ENCODE measurements around the gene FST. TPM values are rescaled to one million over a fixed set of nuclear protein-coding genes. Genes with fewer than 3 reads are reported as not detected.

FST gene
- total RNA-seq, 1 donor from 2014 or later = 0.15 TPM

DNA sequence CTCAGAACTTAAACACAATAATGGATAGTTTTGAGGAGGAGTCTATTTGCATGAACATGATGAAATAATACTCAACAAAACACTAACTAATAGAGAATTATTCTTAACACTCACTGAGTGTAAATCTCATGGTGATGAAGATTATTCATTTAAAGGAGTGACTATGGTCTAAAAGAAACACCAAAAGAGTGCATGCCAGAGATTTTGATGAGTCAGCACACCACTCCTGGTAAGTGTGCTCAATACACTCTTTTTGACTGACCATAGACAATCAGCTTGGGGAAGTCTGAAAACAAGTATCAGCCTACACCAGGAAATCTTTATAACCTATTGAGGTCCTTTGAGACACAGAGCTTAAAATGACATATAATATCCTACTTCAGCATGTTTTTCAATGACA lies 6.8 kb upstream of the FST start:
- DNase-seq (ENCODE audit: low read depth) = no peak

- DNase-seq (ENCODE audit: low read depth) = no peak
These were observed 5.1 kb upstream of the FST start for GRCh38 chr5:53475320-53475719.

DNA sequence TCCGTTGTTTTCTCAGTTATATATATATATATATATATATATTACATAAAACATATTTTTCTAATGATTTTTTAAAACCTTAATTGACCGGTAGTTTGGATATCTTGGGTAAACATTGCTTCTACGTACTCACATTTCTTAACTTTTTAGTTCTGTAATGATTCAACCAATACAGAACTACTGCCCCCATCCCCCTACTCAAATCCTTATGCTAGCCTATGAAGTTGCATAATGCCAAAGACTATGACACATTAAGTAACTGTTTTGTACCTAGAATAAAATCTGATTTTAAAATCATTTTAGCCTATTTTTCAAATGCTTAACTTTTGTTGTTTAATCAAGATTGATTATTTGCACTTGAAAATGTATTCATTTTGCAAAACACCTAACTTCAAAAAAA lies 4.4 kb upstream of the FST start:
- DNase-seq (ENCODE audit: low read depth) = no peak

DNA sequence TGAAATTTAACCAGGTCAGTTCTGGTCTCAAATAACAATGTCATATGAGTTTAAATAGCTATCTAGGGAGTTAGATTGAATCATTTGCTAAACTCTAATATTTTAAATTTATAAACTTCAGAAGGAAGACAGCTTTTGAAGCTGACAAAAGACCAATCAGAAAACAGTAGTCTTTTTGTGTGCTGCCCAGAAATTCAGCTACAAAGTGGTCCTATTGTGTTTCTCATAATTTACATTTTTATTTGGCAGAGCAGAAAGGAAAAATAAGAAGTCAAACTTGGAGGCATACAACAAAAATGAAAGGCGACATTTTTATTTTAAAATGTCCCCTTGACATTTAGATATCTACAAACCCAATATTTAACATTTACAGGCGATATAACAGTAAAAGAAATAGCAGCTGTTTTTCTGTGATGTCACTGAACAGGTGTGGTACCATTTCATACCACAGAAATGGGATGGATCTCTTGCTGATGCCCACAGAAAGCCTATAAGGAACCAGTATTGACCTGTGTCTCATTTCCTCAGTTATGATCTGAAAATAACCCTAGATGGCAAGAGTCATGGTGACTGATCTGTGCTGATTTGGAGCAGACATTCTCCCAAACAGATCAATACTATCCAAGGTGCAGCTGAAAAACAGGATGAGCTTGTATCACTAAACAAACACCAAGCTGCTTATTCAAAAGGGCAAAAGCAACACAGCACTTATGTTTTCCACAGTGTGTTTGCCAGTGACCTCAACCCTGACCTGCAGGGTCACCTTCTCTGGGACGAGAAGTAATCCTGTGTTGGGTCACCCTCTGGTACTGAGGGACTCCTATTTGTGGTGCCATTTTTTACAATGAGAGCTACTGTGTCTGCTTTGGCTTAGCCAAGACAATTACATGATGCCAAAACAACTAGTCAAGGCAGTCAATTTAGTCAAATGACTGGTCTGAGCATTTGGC lies 3.6 kb upstream of the FST start:
- DNase-seq (ENCODE audit: low read depth) = no peak

GRCh38 chr5:53478411-53479044 lies 1.9 kb upstream of the FST start:
- peak; percentile 66 for DNase-seq (ENCODE audit: low read depth)

DNA sequence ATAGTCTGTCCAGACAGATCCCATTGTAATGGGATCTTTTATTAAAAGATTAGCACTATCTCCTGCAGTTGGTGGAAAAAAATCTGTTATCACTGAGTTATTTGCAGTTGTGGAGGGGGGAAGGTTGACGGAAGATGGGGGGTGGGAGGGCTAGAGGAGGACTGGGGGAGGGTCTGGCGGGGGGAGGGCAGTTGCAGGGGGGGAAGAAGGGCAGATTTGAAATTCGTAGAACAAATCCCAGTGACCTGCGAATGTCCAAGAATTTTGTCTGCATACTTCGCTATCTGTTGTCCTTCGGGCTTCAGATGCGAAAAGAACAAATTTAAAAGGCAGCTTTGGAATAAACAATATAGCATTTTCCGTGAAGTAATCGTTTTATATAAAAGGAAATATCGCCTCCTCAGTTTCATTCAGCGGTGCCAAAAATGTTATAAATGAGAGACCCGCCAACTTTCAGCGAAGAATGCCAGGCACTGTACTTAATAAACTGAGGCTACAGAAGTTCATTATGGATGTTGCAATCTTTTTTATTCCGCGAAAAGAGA lies 1.3 kb upstream of the FST start:
- no peak for DNase-seq (ENCODE audit: low read depth)

DNA sequence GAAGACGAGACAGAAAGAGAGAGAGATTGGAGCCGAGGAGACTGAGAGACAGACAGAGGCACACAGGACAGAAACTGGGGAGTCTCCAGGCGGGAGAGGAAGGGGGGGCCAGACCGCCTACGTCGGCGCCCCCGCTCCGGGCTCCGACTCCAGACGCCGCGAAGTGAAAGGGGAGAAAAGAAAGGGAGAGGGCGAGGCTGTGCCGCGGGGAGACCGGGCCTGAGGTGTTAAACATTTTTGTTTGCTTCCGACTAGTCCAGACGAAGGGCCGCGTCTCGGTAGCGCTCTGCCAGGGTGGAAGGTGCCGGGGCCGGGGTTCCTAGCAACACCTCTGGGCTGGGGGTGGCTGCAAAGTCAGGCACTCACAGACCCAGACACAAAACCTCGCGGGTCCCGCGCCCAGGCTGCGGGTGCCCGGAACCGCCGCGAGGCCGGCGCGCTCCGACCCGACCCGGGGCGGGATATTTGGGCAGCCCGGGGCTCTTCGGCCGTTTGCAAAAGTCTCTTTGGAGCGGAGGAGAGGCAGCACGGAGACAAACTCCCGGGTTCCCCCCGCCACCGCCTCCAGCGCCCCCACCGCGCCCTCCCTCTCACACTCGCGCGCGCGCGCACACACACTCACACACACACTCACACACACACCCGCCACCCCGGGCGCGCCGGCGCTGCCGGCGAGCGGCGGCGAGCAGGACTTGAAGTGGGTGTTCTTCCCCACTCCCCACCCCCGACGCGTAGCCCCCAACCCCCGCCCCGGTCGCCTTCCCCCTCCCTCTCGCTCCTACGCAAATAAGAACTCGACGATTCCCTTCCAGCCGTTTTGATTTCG lies 626 bp upstream of the FST start:
- no peak for DNase-seq (ENCODE audit: low read depth)

GRCh38 chr5:53481159-53481886 lies 894 bp downstream of the FST start:
- DNase-seq (ENCODE audit: low read depth) = no peak

DNA sequence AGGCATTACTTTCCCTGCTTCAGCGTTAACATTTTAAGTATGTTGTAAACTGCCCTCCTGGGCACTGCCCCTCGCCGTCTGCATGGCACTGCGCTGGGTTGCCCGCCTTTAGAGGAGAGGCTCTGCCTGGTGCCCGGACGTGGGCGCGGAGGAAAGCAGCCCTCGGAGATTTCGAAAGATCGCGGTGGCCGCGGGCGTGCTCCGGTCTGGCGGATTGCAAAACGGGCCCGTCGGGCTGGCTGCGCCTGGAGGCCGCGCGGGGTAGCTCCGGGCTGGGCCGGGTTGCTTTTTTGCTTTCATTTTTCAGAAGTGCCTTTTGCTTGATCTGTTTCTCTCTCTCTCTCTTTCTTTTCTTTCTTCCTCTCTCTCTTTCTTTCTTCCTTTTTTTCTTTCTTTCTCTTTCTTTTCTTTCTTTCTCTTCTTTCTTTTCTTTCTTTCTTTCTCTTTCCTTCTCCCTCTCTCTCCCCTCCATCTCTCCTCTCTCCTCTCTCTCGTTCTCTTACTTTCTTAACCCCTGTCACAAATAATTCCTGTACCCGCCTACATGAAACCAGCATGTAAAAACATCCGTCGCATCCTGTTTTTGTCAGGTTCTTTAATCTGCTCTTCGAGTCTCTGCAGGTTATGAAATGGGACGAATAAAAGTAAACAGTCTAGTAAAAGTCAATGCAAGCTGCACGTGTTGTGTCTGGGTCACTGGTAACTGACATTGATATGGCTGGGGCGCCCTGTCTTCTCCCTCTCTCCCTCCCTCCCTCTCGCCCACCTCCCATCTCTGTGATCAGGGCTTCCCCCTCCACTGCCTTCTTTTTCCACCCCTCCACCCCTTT lies 1.7 kb downstream of the FST start:
- DNase-seq (ENCODE audit: low read depth) = peak; percentile 43

GRCh38 chr5:53482717-53483638 lies 2.5 kb downstream of the FST start:
- peak; percentile 57 for DNase-seq (ENCODE audit: low read depth)

DNA sequence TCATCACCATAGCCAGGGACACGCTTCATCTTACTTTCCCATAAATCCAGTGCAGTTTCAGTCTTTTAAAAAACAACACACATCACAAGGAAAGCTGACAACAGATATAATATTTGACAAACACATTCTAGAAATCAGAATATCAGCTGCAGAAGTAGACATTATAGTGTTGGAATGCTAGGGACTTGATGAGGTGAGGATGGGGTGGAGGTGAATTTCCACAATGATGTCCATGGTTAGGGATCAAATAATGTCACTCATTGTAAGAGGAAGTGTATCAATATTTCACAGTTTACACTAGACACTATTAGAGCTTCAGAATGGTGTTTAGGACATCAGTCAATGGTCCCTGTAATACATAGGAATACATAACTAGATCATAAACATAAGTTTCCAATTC lies 7.0 kb downstream of the FST start:
- no peak for DNase-seq (ENCODE audit: low read depth)

GRCh38 chr5:53488195-53488722 lies 7.8 kb downstream of the FST start:
- no peak for DNase-seq (ENCODE audit: low read depth)

DNA sequence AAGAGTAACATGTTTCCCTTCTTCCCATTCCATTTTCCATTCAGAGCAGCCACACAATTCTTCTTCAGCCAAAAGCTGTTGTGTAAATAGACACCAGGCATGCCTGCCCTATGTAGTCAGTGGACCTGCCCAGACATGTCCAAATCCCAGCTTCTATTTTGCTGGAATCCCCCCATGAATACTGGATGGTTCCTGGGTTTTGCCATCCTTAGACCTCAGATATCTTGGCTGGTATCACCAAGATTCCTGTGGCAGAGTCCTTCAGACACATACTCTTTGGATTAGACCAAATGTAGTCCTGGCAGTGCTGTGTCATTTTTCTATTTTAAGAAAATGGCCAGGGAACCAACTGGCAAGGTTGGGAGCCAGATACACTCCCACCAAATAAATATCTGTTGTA lies 10.3 kb downstream of the FST start:
- peak; percentile 53 for DNase-seq (ENCODE audit: low read depth)

DNA sequence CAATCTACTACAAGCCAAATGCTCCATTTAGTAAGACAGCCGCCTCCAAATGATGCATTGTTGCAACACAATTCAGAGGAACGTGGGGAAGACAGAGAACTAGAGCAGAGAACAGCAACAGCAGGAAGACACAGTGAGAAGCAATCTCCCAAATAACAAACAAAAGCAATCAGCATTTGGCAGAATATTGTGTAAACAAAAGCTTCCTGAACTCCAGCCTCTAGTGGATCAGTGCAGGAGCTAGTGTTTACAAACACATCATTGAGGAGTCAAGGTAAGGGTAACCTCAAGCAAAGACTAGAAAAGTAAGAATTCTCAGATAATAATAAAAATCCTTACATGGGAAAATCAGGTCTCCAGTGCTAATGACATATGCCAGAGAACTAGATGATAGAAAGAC lies 20.6 kb downstream of the FST start:
- DNase-seq (ENCODE audit: low read depth) = no peak

DNA sequence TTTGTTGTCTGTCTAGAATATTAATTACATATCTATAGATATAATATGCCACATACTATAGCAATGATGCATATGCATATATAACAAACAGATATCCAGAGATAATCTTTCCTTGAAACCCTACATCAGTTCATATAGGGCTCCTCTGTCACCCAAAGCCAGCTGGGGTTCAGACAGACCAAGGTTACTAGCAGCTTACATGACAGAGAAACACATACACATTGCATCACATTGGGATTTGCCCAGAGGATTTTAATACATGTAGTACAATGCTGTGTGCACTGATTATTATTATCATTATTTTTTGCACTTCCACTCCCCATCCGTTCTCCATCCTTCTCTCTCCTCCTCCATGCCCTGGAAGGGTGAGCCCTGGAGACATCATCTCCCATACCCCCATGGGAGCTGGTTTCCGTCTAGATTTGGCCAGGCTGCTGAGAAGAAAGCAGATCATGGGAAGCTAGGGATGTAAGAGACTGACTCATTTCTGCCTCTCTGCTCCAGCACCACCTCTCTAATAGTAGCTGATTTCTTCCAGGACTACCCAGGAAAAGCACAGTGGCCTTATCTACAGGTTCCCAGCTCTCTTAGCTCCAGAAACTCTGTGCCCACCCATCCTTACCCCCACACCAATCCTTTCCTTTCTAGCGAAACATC lies 23.3 kb downstream of the FST start:
- DNase-seq (ENCODE audit: low read depth) = no peak

DNA sequence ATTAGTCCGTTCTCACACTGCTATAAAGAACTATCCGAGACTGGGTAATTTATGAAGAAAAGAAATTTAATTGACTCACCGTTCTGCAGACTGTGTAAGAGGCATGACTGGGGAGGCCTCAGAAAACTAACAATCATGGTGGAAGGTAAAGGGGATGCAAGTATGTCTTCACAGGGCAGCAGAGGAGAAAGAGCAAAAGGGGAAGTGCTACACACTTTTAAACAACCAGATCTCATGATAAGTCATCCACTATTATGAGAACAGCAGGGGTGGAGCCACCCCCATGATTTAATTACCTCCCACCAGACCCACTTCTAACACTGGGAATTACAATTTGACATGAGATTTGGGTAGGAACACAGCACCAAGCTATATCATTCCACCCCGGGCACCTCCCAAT lies 26.6 kb downstream of the FST start:
- no peak for DNase-seq (ENCODE audit: low read depth)

DNA sequence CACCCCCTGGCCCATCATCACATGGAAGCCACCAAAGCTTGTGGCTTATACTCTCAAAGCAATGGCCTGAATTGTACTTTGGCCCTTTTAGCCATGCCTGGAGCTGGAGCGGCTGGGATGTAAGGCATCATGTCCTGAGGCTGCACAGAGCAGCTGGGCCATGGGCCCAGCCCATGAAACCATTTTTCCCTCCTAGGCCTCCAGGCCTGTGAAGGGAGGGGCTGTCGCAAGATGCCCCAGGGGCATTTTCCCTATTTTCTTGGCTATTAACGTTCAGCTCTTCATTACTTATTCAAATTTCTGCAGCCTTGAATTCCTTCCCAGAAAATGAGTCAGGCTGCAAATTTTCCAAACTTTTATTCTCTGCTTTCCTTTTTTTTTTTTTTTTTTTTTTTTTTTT lies 27.7 kb downstream of the FST start:
- no peak for DNase-seq (ENCODE audit: low read depth)

DNA sequence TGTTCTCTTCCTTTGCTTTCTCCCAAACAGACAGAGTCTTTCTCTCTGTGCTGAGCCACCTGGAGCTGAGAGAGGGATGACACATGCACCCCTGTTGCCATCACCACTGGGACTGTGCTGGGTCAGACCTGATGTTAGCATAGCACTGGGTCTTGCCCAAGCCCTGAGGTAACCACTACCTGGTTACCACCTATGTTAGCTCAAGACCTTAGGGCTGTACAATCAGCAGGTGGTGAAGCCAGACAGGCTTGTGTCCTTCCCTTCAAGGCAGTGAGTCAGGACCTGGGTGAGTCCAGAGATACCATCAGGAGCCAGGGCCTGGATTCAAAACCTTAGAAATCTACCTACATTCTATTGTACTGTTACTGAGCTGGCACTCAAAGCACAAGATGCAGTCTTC lies 32.1 kb downstream of the FST start:
- DNase-seq (ENCODE audit: low read depth) = no peak

DNA sequence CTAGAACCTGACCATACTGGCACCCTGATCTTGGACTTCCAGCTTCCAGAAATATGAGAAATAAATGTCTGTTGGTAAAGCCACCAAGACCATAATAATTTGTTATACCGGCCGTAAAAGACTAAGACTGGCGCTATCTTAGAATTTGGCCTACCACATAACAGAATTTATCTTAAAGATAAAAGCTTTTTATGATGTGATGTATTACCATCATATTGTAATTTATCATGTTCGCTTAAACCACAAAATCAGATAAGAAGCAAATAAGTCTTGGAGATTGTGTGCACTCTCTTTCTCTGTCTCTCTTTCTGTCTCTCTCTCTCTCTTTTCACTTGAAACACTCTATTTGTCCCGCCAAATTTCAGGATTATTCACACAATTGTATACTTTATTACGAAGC lies 35.6 kb downstream of the FST start:
- no peak for DNase-seq (ENCODE audit: low read depth)

Data from renal cortical epithelial cell (primary cell).